K562 (cell line): Measurements from ENCODE around the gene LPCAT3. TPM values are rescaled to one million over a fixed set of nuclear protein-coding genes. Genes with fewer than 3 reads are reported as not detected.
A peak's percentile ranks its signal among the peaks of the same experiment; 100 is the strongest.

Source experiments
- ATAC-seq: fragments of 200-7000 bp; cut with Tn5 transposase; 3 replicates; pipeline ENCODE4 v1.9.1; 2020; ENCODE audit warnings: moderate library complexity
- BruUV-seq: library from RNA; stranded (reverse); fragments of 400-500 nt; replicated peaks from 2 replicates; lab custom pipeline; 2021; lab: Mats Ljungman, UMichigan
- CTCF ChIA-PET: fragments of 300-600 bp; formaldehyde crosslinking; extraction: SDS; loops from one replicate; lab custom pipeline; 2021; ENCODE audit warnings: low intra/inter-chr PET ratio; lab: Yijun Ruan, JAX
- POLR2A ChIA-PET: fragments of 300-600, 350-650 bp; sonication (Branson Sonifier 250); formaldehyde crosslinking; extraction: SDS; loops from one replicate; lab custom pipeline; 2021; ENCODE audit warnings: antibody characterized with exemption, inconsistent platforms; lab: Yijun Ruan, JAX
- DNase-seq, 4 experiments: peaks; one replicate each; pipeline versions ENCODE4 v3.0.0 to v3.0.0-alpha.2; 2011 to 2018; ENCODE audit warnings: low spot score in 3 of 4, mixed read lengths in 3 of 4; ENCODE audit errors: extremely low read depth in 1 of 4
- FAIRE-seq: peaks from 2 replicates; lab custom pipeline; 2011; peaks lifted over from hg19 to GRCh38; lab: Jason Lieb, UNC
- H2AFZ ChIP-seq: 2 replicates; pipeline ENCODE4 v1.6.0; 2011; ENCODE audit warnings: low read depth, low read length, control low read depth, inconsistent platforms
- H3K27ac ChIP-seq: fragments of 200-600 bp; 3 replicates; pipeline ENCODE4 v1.8.0; 2011; ENCODE audit warnings: low read depth, mild to moderate bottlenecking, control low read depth, inconsistent platforms, low read length, moderate library complexity, mixed read lengths; ENCODE audit errors: extremely low read depth
- H3K27me3 ChIP-seq, 2 experiments: fragments of 300-600 bp in 1 of 2; 2 replicates in 1 of 2; 3 replicates in 1 of 2; pipeline versions ENCODE4 v1.6.0 to v1.8.0; 2011; ENCODE audit warnings: inconsistent platforms in 2 of 2, low read length in 2 of 2, mild to moderate bottlenecking in 1 of 2, mixed read lengths in 1 of 2, moderate library complexity in 1 of 2; ENCODE audit not compliant: control insufficient read depth in 2 of 2, insufficient read depth in 2 of 2
- H3K36me3 ChIP-seq: fragments of 300-600 bp; 3 replicates; pipeline ENCODE4 v1.8.0; 2011; ENCODE audit warnings: mild to moderate bottlenecking, low read length, inconsistent platforms; ENCODE audit not compliant: control insufficient read depth, insufficient read depth
- H3K4me1 ChIP-seq, 2 experiments: fragments of 200-600 bp in 1 of 2; replicated peaks in 1 of 2; 2 replicates in 1 of 2; 3 replicates in 1 of 2; pipeline versions ENCODE4 v1.5.1 to v1.8.0; 2011; ENCODE audit warnings: inconsistent platforms in 2 of 2, low read length in 2 of 2, mild to moderate bottlenecking in 1 of 2, mixed read lengths in 1 of 2, moderate library complexity in 1 of 2; ENCODE audit not compliant: control insufficient read depth in 2 of 2, insufficient read depth in 2 of 2
- H3K4me2 ChIP-seq: 2 replicates; pipeline ENCODE4 v1.6.1; 2011; ENCODE audit warnings: low read length, control low read depth, inconsistent platforms, mixed read lengths; ENCODE audit not compliant: insufficient read depth
- H3K4me3 ChIP-seq: fragments of 200-600 bp; sonication (generic), shearing (Covaris generic); 2 replicates; pipeline ENCODE4 v1.5.1; 2016; ENCODE audit warnings: control low read depth, inconsistent platforms
- H3K79me2 ChIP-seq: fragments of 200-600 bp; 3 replicates; pipeline ENCODE4 v1.8.0; 2011; ENCODE audit warnings: low read length, inconsistent platforms; ENCODE audit not compliant: control insufficient read depth, insufficient read depth
- H3K9ac ChIP-seq, 2 experiments: 2 replicates each; pipeline versions ENCODE4 v1.6.0 to v1.6.1; 2011; ENCODE audit warnings: low read depth in 2 of 2, low read length in 2 of 2, control low read depth in 1 of 2, inconsistent platforms in 1 of 2, mild to moderate bottlenecking in 1 of 2, mixed read lengths in 1 of 2; ENCODE audit not compliant: insufficient read depth in 1 of 2
- H3K9me1 ChIP-seq: one replicate; pipeline ENCODE4 v1.6.0; 2011; ENCODE audit warnings: inconsistent platforms, mild to moderate bottlenecking, low read length, moderate library complexity; ENCODE audit not compliant: control insufficient read depth, insufficient read depth
- H3K9me3 ChIP-seq: replicated peaks from 2 replicates; pipeline ENCODE4 v1.5.1; 2011; ENCODE audit warnings: low read depth, low read length, inconsistent platforms; ENCODE audit not compliant: control insufficient read depth, insufficient read depth
- H4K20me1 ChIP-seq: replicated peaks from 2 replicates; pipeline ENCODE4 v1.6.1; 2011; ENCODE audit warnings: low read length, inconsistent platforms, mixed read lengths; ENCODE audit not compliant: control insufficient read depth, insufficient read depth
- ATF3 ChIP-seq, 2 experiments: fragments of 450-650 bp in 1 of 2; sonication (generic) in 1 of 2; formaldehyde crosslinking in 1 of 2; IDR thresholded peaks in 1 of 2; conservative IDR thresholded peaks in 1 of 2; 2 replicates each; pipeline versions ENCODE4 v1.6.1 to v1.8.1; 2016 to 2023; ENCODE audit warnings: mild to moderate bottlenecking in 2 of 2, moderate library complexity in 2 of 2, inconsistent platforms in 1 of 2, missing genetic modification reagents in 1 of 2
- BACH1 ChIP-seq: fragments of 200-800 bp; sonication (Bioruptor generic); IDR thresholded peaks from 2 replicates; pipeline ENCODE4 v1.6.1; 2016; ENCODE audit warnings: missing genetic modification characterization, missing compliant biosample characterization
- GABPB2 ChIP-seq: fragments of 250-450 bp; sonication (Bioruptor Pico); conservative IDR thresholded peaks from 2 replicates; pipeline ENCODE4 v1.5.1; 2021; ENCODE audit warnings: mild to moderate bottlenecking
- JUNB ChIP-seq: fragments of 450-650 bp; formaldehyde crosslinking; conservative IDR thresholded peaks from 2 replicates; pipeline ENCODE4 v1.4.0; 2020; ENCODE audit warnings: mild to moderate bottlenecking
- MCM5 ChIP-seq: fragments of 450-650 bp; IDR thresholded peaks from 2 replicates; pipeline ENCODE4 v1.6.1; 2016; ENCODE audit warnings: low read depth
- MLX ChIP-seq, 2 experiments: fragments of 450-650 bp in 1 of 2; sonication (generic) in 1 of 2; formaldehyde crosslinking; conservative IDR thresholded peaks; 2 replicates each; pipeline versions ENCODE4 v1.4.0 to v1.8.1; 2020 to 2022; ENCODE audit warnings: mild to moderate bottlenecking in 1 of 2, missing genetic modification reagents in 1 of 2
- MTF1 ChIP-seq: fragments of 250-450 bp; sonication (Bioruptor Pico); IDR thresholded peaks from 2 replicates; pipeline ENCODE4 v1.9.0; 2021; ENCODE audit warnings: moderate library complexity, mild to moderate bottlenecking, inconsistent platforms, borderline replicate concordance
- NR2C1 ChIP-seq, 2 experiments: fragments of 450-650 bp; IDR thresholded peaks; 2 replicates each; pipeline ENCODE4 v1.6.1; 2017; ENCODE audit warnings: mild to moderate bottlenecking in 2 of 2, antibody characterized with exemption in 1 of 2, inconsistent platforms in 1 of 2, missing compliant biosample characterization in 1 of 2, missing genetic modification characterization in 1 of 2
- PCBP2 ChIP-seq: fragments of 200-400 bp; formaldehyde crosslinking; IDR thresholded peaks from 2 replicates; pipeline ENCODE4 v1.6.1; 2018; ENCODE audit warnings: low read length, low read depth, mild to moderate bottlenecking, moderate library complexity; ENCODE audit not compliant: poor library complexity, severe bottlenecking
- RBM25 ChIP-seq: fragments of 200-400 bp; formaldehyde crosslinking; IDR thresholded peaks from 2 replicates; pipeline ENCODE4 v1.6.1; 2018; ENCODE audit warnings: low read length, low read depth, moderate library complexity; ENCODE audit not compliant: severe bottlenecking
- USF2 ChIP-seq: sonication (generic); formaldehyde crosslinking; IDR thresholded peaks from 2 replicates; pipeline ENCODE4 v1.5.0; 2020; ENCODE audit warnings: missing genetic modification reagents
- WHSC1 ChIP-seq: IDR thresholded peaks from one replicate; pipeline ENCODE4 v1.6.1; 2012; ENCODE audit warnings: low read length, control low read depth, inconsistent platforms
- ZKSCAN1 ChIP-seq: fragments of 150-350 bp; IDR thresholded peaks from 2 replicates; pipeline ENCODE4 v1.6.1; 2016; ENCODE audit warnings: low read depth, low read length
- WGBS: fragments of 100-300 bp; shearing (Covaris generic); methylation state at CpG from one replicate; pipeline ENCODE4 v1.1.6; 2016; ENCODE audit warnings: low coverage, mixed read lengths; ENCODE audit not compliant: insufficient coverage; ENCODE audit errors: missing lambda C conversion rate; 5-methylcytosine and 5-hydroxymethylcytosine counted together
- in situ Hi-C: fragments of 300-500 bp; cut with MboI; formaldehyde crosslinking; loops from 4 replicates; pipeline ENCODE4 v1.15.0; 2018; ENCODE audit warnings: inconsistent platforms, mixed read lengths
- intact Hi-C: fragments of 100-400 bp; cut with micrococcal nuclease; formaldehyde crosslinking; loops from 2 replicates; pipeline ENCODE4 v1.14.2; 2022
- polyA plus RNA-seq, 8 experiments: library from polyadenylated mRNA; depleted of rRNA in 4 of 8; stranded (reverse) in 5 of 8; unstranded in 3 of 8; fragments of >200 nt; fragmentation: Nextera tagmentation in 2 of 8; fragmentation: Illumina TruSeq in 1 of 8; extraction: Ambion mirVana in 2 of 8; extraction: Trizol in 1 of 8; gene quantifications; 2 replicates each; pipeline versions ENCODE4 v1.2.1 to v1.2.3, GENCODE V29; 2011 to 2014; ENCODE audit warnings: inconsistent platforms in 1 of 8, missing spikeins in 1 of 8
- total RNA-seq, 7 experiments: library from RNA; depleted of rRNA in 6 of 7; stranded (reverse); fragments of >200 nt in 6 of 7; fragmentation: Illumina TruSeq in 2 of 7; extraction: Trizol in 2 of 7; gene quantifications; 2 replicates each; pipeline versions ENCODE4 v1.2.1 to v1.2.3, GENCODE V29; 2011 to 2021; ENCODE audit warnings: low replicate concordance in 1 of 7

LPCAT3 gene
- total and polyA plus RNA-seq, 9 of the 15 experiments (the other 6 are each of a cell fraction or from before 2014, with no cell fraction given) = 4.9 to 52.5 (median 25.3) TPM

- Histone ChIP-seq H3K27ac (no peak overlapping the region), H2AFZ (no peak overlapping the region), H3K9me3 (no peaks in the 10 kb centered on the region), H3K36me3 (peaks cover 24% of the 10 kb centered on the region; the same call in 2 of the 3 replicates), H3K4me2 (no peak overlapping the region), H3K9ac (peak overlapping the region in 1 of 2 experiments; percentile 56; a peak in 1 of 4 replicates), H3K27me3 (no peaks in the 10 kb centered on the region), H3K4me3 (no peak overlapping the region), H4K20me1 (no peaks in the 10 kb centered on the region), H3K9me1 (no peaks in the 10 kb centered on the region), H3K4me1 (no peaks in the 10 kb centered on the region), H3K79me2 (no peaks in the 10 kb centered on the region)
- BruUV-seq = no TSS peak
- ATAC-seq (no peak), DNase-seq (no peak), FAIRE-seq (no peak)
- TF ChIP-seq BACH1 (no peak), JUNB (CRISPR knock-in tag) (no peak), PCBP2 (no peak), GABPB2 (no peak)
- intact Hi-C loops (no loop called here), in situ Hi-C loops (no loop called here)
- 85% methylated on average over 9 of the region's 11 CpGs for WGBS
- ChIA-PET CTCF (no interaction called here), POLR2A (no interaction called here)
Observed at GRCh38 chr12:6987956-6988553, 30.2 kb downstream of the LPCAT3 start.

- no peaks in the 10 kb centered on the region for H3K9me1 ChIP-seq
- in situ Hi-C loops (no loop called here), intact Hi-C loops (no loop called here)
- no peaks in the 10 kb centered on the region for H3K9me3 ChIP-seq
- POLR2A ChIA-PET = interaction anchor here (0.6 kb wide), 2 partner anchors 24 to 1266 kb away, joined by 3 read pairs; no protein-coding TSS in a partner anchor
- FAIRE-seq = no peak
- no peaks in the 10 kb centered on the region for H3K27me3 ChIP-seq
- peaks cover 61% of the 10 kb centered on the region for H3K36me3 ChIP-seq
- WGBS = 82% methylated on average over 7 of the region's 7 CpGs
- no peak for ATAC-seq
- H3K4me2 ChIP-seq = no peak overlapping the region
- H3K27ac ChIP-seq = no peak overlapping the region
- no peak overlapping the region for H3K4me3 ChIP-seq
- TF ChIP-seq MCM5 (no peak), WHSC1 (no peak), ZKSCAN1 (no peak), MLX (CRISPR knock-in tag; conservative IDR thresholded peaks at IDR 0.05) (no peak), USF2 (CRISPR knock-in tag) (no peak), RBM25 (no peak), MTF1 (CRISPR knock-in tag) (no peak), NR2C1 (IDR thresholded peaks at IDR 0.05) (no peak), NR2C1 (tag; IDR thresholded peaks at IDR 0.05) (no peak), ATF3 (IDR thresholded peaks at IDR 0.05) (no peak), ATF3 (CRISPR knock-in tag; conservative IDR thresholded peaks at IDR 0.05) (no peak)
- no peak overlapping the region for H2AFZ ChIP-seq
- H4K20me1 ChIP-seq = no peaks in the 10 kb centered on the region
- H3K79me2 ChIP-seq = no peaks in the 10 kb centered on the region
- CTCF ChIA-PET = no interaction called here
- DNase-seq = no peak
- H3K4me1 ChIP-seq = peaks cover 0 to 4% of the 10 kb centered on the region in 2 experiments; a peak in 1 of 5 replicates
- BruUV-seq = no TSS peak
- no peak overlapping the region for H3K9ac ChIP-seq
Observed at GRCh38 chr12:6982532-6982931, 35.7 kb downstream of the LPCAT3 start.
